Umbilical cord (tissue), 2 donors: Measurements from ENCODE around the gene CDV3. TPM values are rescaled to one million over a fixed set of nuclear protein-coding genes. Genes with fewer than 3 reads are reported as not detected.

Experiments used
- DNase-seq: peaks from one replicate; pipeline ENCODE4 v3.0.0-alpha.2; 2015; ENCODE audit warnings: low spot score
- total RNA-seq: library from RNA; depleted of rRNA; stranded (reverse); fragments of >200 nt; gene quantifications from one replicate; pipeline ENCODE4 v1.2.3, GENCODE V29; 2014; ENCODE audit warnings: low replicate concordance; ENCODE audit not compliant: insufficient read depth

The CDV3 gene
- total RNA-seq, 1 donor from 2014 or later: 189 TPM

GRCh38 chr3:133606342-133606741, 32.9 kb downstream of the CDV3 start:
- DNase-seq: no peak

GRCh38 chr3:133606902-133607301, 33.4 kb downstream of the CDV3 start:
- no peak for DNase-seq

GRCh38 chr3:133607816-133608215, 34.3 kb downstream of the CDV3 start:
- DNase-seq: no peak

GRCh38 chr3:133608388-133608787, 34.9 kb downstream of the CDV3 start:
- DNase-seq: no peak

GRCh38 chr3:133610031-133610430, 36.5 kb downstream of the CDV3 start:
- no peak for DNase-seq

GRCh38 chr3:133611534-133611933, 38.0 kb downstream of the CDV3 start:
- no peak for DNase-seq

- no peak for DNase-seq
Measured at GRCh38 chr3:133620066-133620784, 46.7 kb downstream of the CDV3 start.

- DNase-seq: no peak
Measured at GRCh38 chr3:133627789-133628188, 54.3 kb downstream of the CDV3 start.

- no peak for DNase-seq
Measured at GRCh38 chr3:133629146-133629545, 55.7 kb downstream of the CDV3 start.

- no peak for DNase-seq
Measured at GRCh38 chr3:133633439-133633838, 60.0 kb downstream of the CDV3 start.

Other genes starting within 250 kb of the CDV3 start
- 3.4 TPM for gene BFSP2, start 173.6 kb upstream of the CDV3 start, total RNA-seq
- 37.8 TPM for gene TOPBP1, start 88.3 kb downstream of the CDV3 start, total RNA-seq
- gene TF, start 172.7 kb downstream of the CDV3 start, total RNA-seq: 7.9 TPM
- 57.5 TPM for gene SRPRB, start 232.1 kb downstream of the CDV3 start, total RNA-seq